Upper lobe of right lung (tissue), 1 donor: ENCODE measurements around the gene FDX1. TPM values are rescaled to one million over a fixed set of nuclear protein-coding genes. Genes with fewer than 3 reads are reported as not detected.

Source experiments
- ATAC-seq: fragments of 200-7000 bp; cut with Tn5 transposase; one replicate; pipeline ENCODE4 v1.9.1; 2020; ENCODE audit warnings: mild to moderate bottlenecking, moderate library complexity
- DNase-seq: peaks from one replicate; pipeline ENCODE4 v3.0.0-alpha.2; 2020
- H3K27ac ChIP-seq: fragments of 200-600 bp; one replicate; pipeline ENCODE4 v1.8.0; 2022
- H3K27me3 ChIP-seq: fragments of 200-600 bp; one replicate; pipeline ENCODE4 v1.8.0; 2022; ENCODE audit warnings: mild to moderate bottlenecking
- H3K36me3 ChIP-seq: fragments of 200-600 bp; one replicate; pipeline ENCODE4 v1.8.0; 2022
- H3K4me1 ChIP-seq: fragments of 200-600 bp; one replicate; pipeline ENCODE4 v1.8.0; 2022
- H3K4me3 ChIP-seq: fragments of 200-600 bp; one replicate; pipeline ENCODE4 v1.8.0; 2022; ENCODE audit warnings: mild to moderate bottlenecking
- H3K9me3 ChIP-seq: fragments of 200-600 bp; one replicate; pipeline ENCODE4 v1.8.0; 2022
- intact Hi-C: fragments of 100-400 bp; cut with DNase I; formaldehyde crosslinking; loops from one replicate; pipeline ENCODE4 v1.11.0; 2022
- total RNA-seq: library from RNA; stranded (reverse); fragmentation: NEBNext Ultra II Directional; extraction: Animal tissue kit (Norgen Biotek cat#: 25700); gene quantifications from one replicate; pipeline ENCODE4 v1.2.1, GENCODE V29; 2021
- TF ChIP-seq, protein P1 (sequence below): fragments of 200-600 bp; IDR thresholded peaks from one replicate; pipeline ENCODE4 v1.8.0; 2022; ENCODE audit warnings: antibody characterized with exemption
- donor health status: DM: no; HTN: yes; CAD: no; lungs with severe emphysema.

The FDX1 gene
- total RNA-seq, 1 donor from 2014 or later, result 21.6 TPM

DNA sequence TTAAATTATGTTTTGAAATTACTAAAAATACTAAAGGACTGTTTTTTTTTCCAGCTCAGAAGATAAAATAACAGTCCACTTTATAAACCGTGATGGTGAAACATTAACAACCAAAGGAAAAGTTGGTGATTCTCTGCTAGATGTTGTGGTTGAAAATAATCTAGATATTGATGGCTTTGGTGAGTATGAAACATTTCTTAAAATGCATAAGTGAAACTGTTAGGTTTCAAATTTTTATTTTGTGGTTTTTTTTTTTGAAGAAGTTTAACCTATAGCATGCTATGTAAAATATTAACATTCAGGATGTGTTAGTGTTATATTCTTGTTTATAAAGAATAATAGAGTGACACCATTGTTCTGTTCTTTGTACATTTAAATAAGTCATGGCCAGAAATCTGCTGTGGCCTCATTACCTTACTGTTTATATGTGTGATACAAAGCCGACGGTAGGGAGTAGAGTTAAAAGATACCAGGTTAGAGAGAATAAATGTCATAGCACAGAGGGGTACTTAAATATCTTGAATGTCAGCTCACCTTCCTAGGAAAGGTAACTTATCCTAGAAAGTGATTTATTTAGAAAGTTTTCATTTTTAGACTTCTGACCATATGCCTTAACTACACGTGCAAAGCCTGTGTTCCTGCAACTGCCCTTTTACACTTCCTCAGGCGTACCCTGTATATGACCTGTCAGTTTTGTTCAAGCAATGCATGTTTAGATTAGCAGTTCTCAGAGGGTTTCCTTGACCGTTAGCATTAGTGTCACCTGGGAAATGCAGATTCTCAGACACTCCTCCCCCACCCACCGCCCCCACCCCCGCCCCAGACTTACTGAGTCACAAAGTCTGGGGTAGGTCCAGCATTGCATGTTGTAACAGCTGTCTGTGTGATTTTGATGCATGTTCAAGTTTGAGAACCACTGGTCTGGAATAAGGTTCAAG, 6.3 kb downstream of the FDX1 start:
- H3K27ac ChIP-seq, result no peak overlapping the region
- H3K36me3 ChIP-seq, result peaks cover 17% of the 10 kb centered on the region
- H3K4me3 ChIP-seq, result no peak overlapping the region
- no peaks in the 10 kb centered on the region for H3K9me3 ChIP-seq
- no peak for ATAC-seq
- no peak for DNase-seq
- peaks cover 34% of the 10 kb centered on the region for H3K4me1 ChIP-seq
- intact Hi-C loops, result no loop called here
- no peaks in the 10 kb centered on the region for H3K27me3 ChIP-seq
- TF ChIP-seq, protein P1, sequence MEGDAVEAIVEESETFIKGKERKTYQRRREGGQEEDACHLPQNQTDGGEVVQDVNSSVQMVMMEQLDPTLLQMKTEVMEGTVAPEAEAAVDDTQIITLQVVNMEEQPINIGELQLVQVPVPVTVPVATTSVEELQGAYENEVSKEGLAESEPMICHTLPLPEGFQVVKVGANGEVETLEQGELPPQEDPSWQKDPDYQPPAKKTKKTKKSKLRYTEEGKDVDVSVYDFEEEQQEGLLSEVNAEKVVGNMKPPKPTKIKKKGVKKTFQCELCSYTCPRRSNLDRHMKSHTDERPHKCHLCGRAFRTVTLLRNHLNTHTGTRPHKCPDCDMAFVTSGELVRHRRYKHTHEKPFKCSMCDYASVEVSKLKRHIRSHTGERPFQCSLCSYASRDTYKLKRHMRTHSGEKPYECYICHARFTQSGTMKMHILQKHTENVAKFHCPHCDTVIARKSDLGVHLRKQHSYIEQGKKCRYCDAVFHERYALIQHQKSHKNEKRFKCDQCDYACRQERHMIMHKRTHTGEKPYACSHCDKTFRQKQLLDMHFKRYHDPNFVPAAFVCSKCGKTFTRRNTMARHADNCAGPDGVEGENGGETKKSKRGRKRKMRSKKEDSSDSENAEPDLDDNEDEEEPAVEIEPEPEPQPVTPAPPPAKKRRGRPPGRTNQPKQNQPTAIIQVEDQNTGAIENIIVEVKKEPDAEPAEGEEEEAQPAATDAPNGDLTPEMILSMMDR, result no peak

DNA sequence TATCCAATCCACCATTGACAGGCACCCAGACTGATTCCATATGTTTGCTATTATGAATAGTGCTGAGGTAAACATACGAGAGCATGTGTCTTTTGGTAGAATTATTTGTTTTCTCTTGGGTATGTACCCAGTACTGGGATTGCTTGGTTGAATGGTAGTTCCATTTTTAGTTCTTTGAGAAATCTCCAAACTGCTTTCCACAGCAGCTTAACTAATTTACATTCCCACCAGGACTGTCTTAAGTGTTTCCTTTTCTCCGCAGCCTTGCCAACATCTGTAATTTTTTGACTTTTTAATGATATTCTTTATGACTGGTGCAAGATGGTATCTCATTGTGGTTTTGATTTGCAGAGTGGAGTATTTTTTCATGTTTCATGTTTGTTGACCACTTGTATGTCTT, 8.3 kb downstream of the FDX1 start:
- intact Hi-C loops, result no loop called here
- no peak for ATAC-seq
- Histone ChIP-seq H3K4me1 (peaks cover 15% of the 10 kb centered on the region), H3K9me3 (no peaks in the 10 kb centered on the region), H3K36me3 (peaks cover 32% of the 10 kb centered on the region), H3K27ac (no peak overlapping the region), H3K4me3 (no peak overlapping the region), H3K27me3 (no peaks in the 10 kb centered on the region)
- no peak for DNase-seq
- TF ChIP-seq, protein P1, result no peak

DNA sequence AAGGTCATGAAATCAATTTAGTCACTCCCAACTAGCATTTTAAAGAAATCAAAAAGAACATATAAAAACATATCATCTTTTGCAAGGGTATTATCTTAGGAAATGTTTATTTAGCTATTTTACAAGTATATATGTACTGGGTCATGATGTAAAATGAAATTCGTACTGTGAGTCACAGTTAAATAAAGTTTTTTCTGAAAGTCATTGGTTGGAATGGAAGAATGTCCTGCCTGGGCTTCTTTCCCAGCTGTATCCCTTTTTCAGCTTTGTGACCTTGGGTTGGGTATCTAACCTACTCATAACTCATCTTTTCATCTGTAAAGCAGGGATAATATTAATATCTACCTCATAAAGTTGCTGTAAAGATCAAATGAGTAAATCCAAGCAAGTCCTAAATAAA, 15.7 kb downstream of the FDX1 start:
- TF ChIP-seq, protein P1, result no peak
- H3K27ac ChIP-seq, result no peak overlapping the region
- intact Hi-C loops, result no loop called here

DNA sequence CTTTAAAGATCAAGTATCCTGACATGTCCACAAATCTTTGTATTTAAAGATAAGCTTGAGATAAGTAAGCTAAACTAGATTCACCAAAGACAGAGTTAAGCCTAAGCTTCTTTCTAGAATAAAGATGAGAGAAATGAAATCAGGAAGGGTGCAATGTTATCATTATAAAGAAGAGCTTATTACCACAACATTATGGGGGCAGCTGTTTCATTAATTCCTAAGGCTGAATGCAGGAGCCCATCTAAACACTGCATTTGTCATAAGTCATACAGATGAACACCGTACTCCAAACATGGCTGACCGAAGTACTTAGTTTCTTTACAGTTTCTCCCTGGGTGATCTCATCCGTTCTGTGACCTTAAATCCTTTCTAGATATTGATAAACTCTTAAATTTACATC, 16.3 kb downstream of the FDX1 start:
- ATAC-seq, result no peak

More for the DNA sequence above, 15.7 kb downstream of the FDX1 start:
- DNase-seq (no peak), ATAC-seq (no peak)
- Histone ChIP-seq H3K4me1 (no peaks in the 10 kb centered on the region), H3K4me3 (no peak overlapping the region), H3K9me3 (no peaks in the 10 kb centered on the region), H3K27me3 (no peaks in the 10 kb centered on the region), H3K36me3 (peaks cover 22% of the 10 kb centered on the region)

DNA sequence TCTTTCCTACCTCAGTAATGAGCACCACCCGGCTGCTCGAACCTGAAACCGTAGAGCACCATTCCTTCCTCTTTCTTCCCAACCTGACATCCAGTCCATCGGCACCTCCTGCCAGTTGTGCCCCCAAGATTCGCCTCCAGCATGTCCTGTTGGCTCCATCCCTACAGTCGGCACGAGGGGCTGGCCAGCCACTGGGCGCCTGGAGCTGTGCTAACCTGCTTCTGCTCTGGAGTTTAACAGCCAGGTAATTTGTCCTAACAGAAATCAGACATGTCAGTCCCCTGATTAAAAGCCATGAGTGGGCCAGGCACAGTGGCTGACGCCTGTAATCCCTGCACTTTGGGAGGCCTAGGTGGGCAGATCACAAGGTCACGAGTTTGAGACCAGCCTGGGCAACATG, 16.8 kb downstream of the FDX1 start:
- ATAC-seq, result no peak
- Histone ChIP-seq H3K36me3 (peaks cover 10% of the 10 kb centered on the region), H3K4me3 (no peak overlapping the region), H3K9me3 (no peaks in the 10 kb centered on the region), H3K4me1 (no peaks in the 10 kb centered on the region), H3K27ac (no peak overlapping the region), H3K27me3 (no peaks in the 10 kb centered on the region)
- intact Hi-C loops, result no loop called here
- DNase-seq, result no peak
- TF ChIP-seq, protein P1, result no peak

More for the DNA sequence above, 16.3 kb downstream of the FDX1 start:
- no peaks in the 10 kb centered on the region for H3K9me3 ChIP-seq
- TF ChIP-seq, protein P1, result no peak
- no peak overlapping the region for H3K4me3 ChIP-seq
- no peak for DNase-seq
- H3K27ac ChIP-seq, result no peak overlapping the region
- intact Hi-C loops, result no loop called here
- no peaks in the 10 kb centered on the region for H3K4me1 ChIP-seq
- H3K27me3 ChIP-seq, result no peaks in the 10 kb centered on the region
- H3K36me3 ChIP-seq, result peaks cover 15% of the 10 kb centered on the region
